IMR-90 (cell line): ENCODE measurements around the gene SRCIN1. TPM values are rescaled to one million over a fixed set of nuclear protein-coding genes. Genes with fewer than 3 reads are reported as not detected.

Experiments used
- ATAC-seq: fragments of 200-7000 bp; cut with Tn5 transposase; 2 replicates; pipeline ENCODE4 v1.9.1; 2020; ENCODE audit warnings: low read depth, mild to moderate bottlenecking, moderate library complexity
- BruUV-seq: library from RNA; stranded (reverse); fragments of 400-500 nt; replicated peaks from 2 replicates; lab custom pipeline; 2021; lab: Mats Ljungman, UMichigan
- CTCF ChIA-PET: fragments of 300-600 bp; formaldehyde crosslinking; extraction: SDS; loops from one replicate; lab custom pipeline; 2021; ENCODE audit warnings: antibody characterized with exemption; lab: Yijun Ruan, JAX
- POLR2A ChIA-PET: fragments of 300-600 bp; sonication (Branson Sonifier 250); formaldehyde crosslinking; loops from one replicate; lab custom pipeline; 2022; ENCODE audit warnings: antibody characterized with exemption; ENCODE audit not compliant: unreplicated experiment; lab: Charles Lee
- DNase-seq: peaks from one replicate; pipeline ENCODE4 v3.0.0; 2013
- H2AFZ ChIP-seq: replicated peaks from 2 replicates; pipeline ENCODE3; 2013; ENCODE audit warnings: low read length, mild to moderate bottlenecking; ENCODE audit not compliant: poor library complexity
- H2AK5ac ChIP-seq: 2 replicates; pipeline ENCODE4 v1.6.1; 2013; ENCODE audit warnings: low read depth, low read length, inconsistent platforms
- H2AK9ac ChIP-seq: replicated peaks from 2 replicates; pipeline ENCODE3; 2013; ENCODE audit warnings: mild to moderate bottlenecking, low read depth, low read length, moderate library complexity; ENCODE audit not compliant: poor library complexity
- H2BK120ac ChIP-seq: 2 replicates; pipeline ENCODE4 v1.6.1; 2013; ENCODE audit warnings: low read depth, low read length, inconsistent platforms
- H2BK15ac ChIP-seq: 3 replicates; pipeline ENCODE4 v1.6.1; 2013; ENCODE audit warnings: low read depth, low read length, inconsistent platforms
- H2BK20ac ChIP-seq: 2 replicates; pipeline ENCODE4 v1.6.1; 2013; ENCODE audit warnings: low read depth, mild to moderate bottlenecking, inconsistent platforms, low read length, moderate library complexity
- H2BK5ac ChIP-seq: 2 replicates; pipeline ENCODE4 v1.6.1; 2013; ENCODE audit warnings: mild to moderate bottlenecking, low read depth, low read length, inconsistent platforms; ENCODE audit not compliant: poor library complexity, severe bottlenecking
- H3K14ac ChIP-seq: replicated peaks from 2 replicates; pipeline ENCODE4 v1.6.1; 2013; ENCODE audit warnings: low read depth, low read length, inconsistent platforms
- H3K18ac ChIP-seq: 2 replicates; pipeline ENCODE4 v1.6.1; 2013; ENCODE audit warnings: low read depth, low read length, control low read depth
- H3K23ac ChIP-seq: 2 replicates; pipeline ENCODE4 v1.6.1; 2013; ENCODE audit warnings: low read depth, low read length, inconsistent platforms
- H3K27ac ChIP-seq: 2 replicates; pipeline ENCODE4 v1.5.1; 2013; ENCODE audit warnings: mild to moderate bottlenecking, control low read depth, low read length; ENCODE audit not compliant: insufficient read depth
- H3K27me3 ChIP-seq: 2 replicates; pipeline ENCODE4 v1.6.1; 2013; ENCODE audit warnings: low read length; ENCODE audit not compliant: control insufficient read depth, insufficient read depth
- H3K36me3 ChIP-seq: 2 replicates; pipeline ENCODE4 v1.6.1; 2013; ENCODE audit warnings: low read length, mixed read lengths; ENCODE audit not compliant: control insufficient read depth, insufficient read depth
- H3K4ac ChIP-seq: 2 replicates; pipeline ENCODE4 v1.6.1; 2013; ENCODE audit warnings: low read depth, low read length, inconsistent platforms
- H3K4me1 ChIP-seq: 2 replicates; pipeline ENCODE4 v1.6.1; 2013; ENCODE audit warnings: low read length, mixed read lengths; ENCODE audit not compliant: control insufficient read depth, insufficient read depth
- H3K4me2 ChIP-seq: 2 replicates; pipeline ENCODE4 v1.6.1; 2013; ENCODE audit warnings: low read depth, mild to moderate bottlenecking, control low read depth, low read length, moderate library complexity
- H3K4me3 ChIP-seq: 2 replicates; pipeline ENCODE4 v1.5.1; 2013; ENCODE audit warnings: low read depth, mild to moderate bottlenecking, control low read depth, low read length, moderate library complexity; ENCODE audit not compliant: insufficient read depth
- H3K56ac ChIP-seq: 2 replicates; pipeline ENCODE4 v1.6.1; 2013; ENCODE audit warnings: low read length, inconsistent platforms; ENCODE audit not compliant: insufficient read depth; ENCODE audit errors: extremely low read depth
- H3K79me1 ChIP-seq, 2 experiments: 2 replicates each; pipeline ENCODE4 v1.6.1; 2013; ENCODE audit warnings: low read length in 2 of 2, inconsistent platforms in 1 of 2, low read depth in 1 of 2
- H3K9ac ChIP-seq: 2 replicates; pipeline ENCODE4 v1.6.1; 2013; ENCODE audit warnings: low read depth, low read length, control low read depth
- H3K9me1 ChIP-seq: 2 replicates; pipeline ENCODE4 v1.6.1; 2013; ENCODE audit warnings: low read length, inconsistent platforms; ENCODE audit not compliant: insufficient read depth
- H3K9me3 ChIP-seq: 2 replicates; pipeline ENCODE4 v1.6.1; 2013; ENCODE audit warnings: low read length; ENCODE audit not compliant: control insufficient read depth, insufficient read depth
- H4K20me1 ChIP-seq: 2 replicates; pipeline ENCODE4 v1.6.1; 2013; ENCODE audit warnings: low read length, inconsistent platforms; ENCODE audit not compliant: insufficient read depth
- H4K5ac ChIP-seq: 2 replicates; pipeline ENCODE4 v1.6.1; 2013; ENCODE audit warnings: mild to moderate bottlenecking, low read depth, low read length, control low read depth
- H4K8ac ChIP-seq, 2 experiments: 2 replicates each; pipeline ENCODE4 v1.6.1; 2013; ENCODE audit warnings: low read depth in 2 of 2, low read length in 2 of 2, control low read depth in 1 of 2, inconsistent platforms in 1 of 2
- H4K91ac ChIP-seq: 2 replicates; pipeline ENCODE4 v1.6.1; 2013; ENCODE audit warnings: low read depth, low read length, inconsistent platforms; ENCODE audit not compliant: insufficient read depth
- BHLHE40 ChIP-seq: fragments of 150-350 bp; IDR thresholded peaks from 2 replicates; pipeline ENCODE4 v1.6.1; 2016; ENCODE audit warnings: mild to moderate bottlenecking, low read depth, low read length
- CEBPB ChIP-seq: IDR thresholded peaks from 2 replicates; pipeline ENCODE4 v1.6.1; 2012; ENCODE audit warnings: low read depth, low read length, improper control_type of control experiment
- CHD1 ChIP-seq: IDR thresholded peaks from 2 replicates; pipeline ENCODE4 v1.6.1; 2012; ENCODE audit warnings: low read depth, low read length, improper control_type of control experiment
- FOS ChIP-seq: fragments of 150-350 bp; IDR thresholded peaks from 2 replicates; pipeline ENCODE4 v1.6.1; 2016; ENCODE audit warnings: low read depth, low read length
- MAFK ChIP-seq: IDR thresholded peaks from 2 replicates; pipeline ENCODE4 v1.6.1; 2012; ENCODE audit warnings: low read depth, low read length, improper control_type of control experiment
- MAZ ChIP-seq: IDR thresholded peaks from 2 replicates; pipeline ENCODE4 v1.6.1; 2012; ENCODE audit warnings: low read depth, mild to moderate bottlenecking, low read length, improper control_type of control experiment, moderate library complexity, borderline replicate concordance
- MXI1 ChIP-seq: IDR thresholded peaks from 2 replicates; pipeline ENCODE4 v1.6.1; 2012; ENCODE audit warnings: low read depth, mild to moderate bottlenecking, low read length, moderate library complexity, borderline replicate concordance
- NFE2L2 ChIP-seq: fragments of 150-350 bp; IDR thresholded peaks from 2 replicates; pipeline ENCODE4 v1.6.1; 2016; ENCODE audit warnings: low read depth, mild to moderate bottlenecking, low read length
- POLR2A ChIP-seq: IDR thresholded peaks from 2 replicates; pipeline ENCODE4 v1.6.1; 2012; ENCODE audit warnings: mild to moderate bottlenecking, low read depth, low read length
- RAD21 ChIP-seq: IDR thresholded peaks from 2 replicates; pipeline ENCODE4 v1.6.1; 2012; ENCODE audit warnings: low read length, improper control_type of control experiment
- RCOR1 ChIP-seq: IDR thresholded peaks from 2 replicates; pipeline ENCODE4 v1.6.1; 2012; ENCODE audit warnings: mild to moderate bottlenecking, low read length, improper control_type of control experiment; ENCODE audit not compliant: insufficient replicate concordance
- RFX5 ChIP-seq: IDR thresholded peaks from 2 replicates; pipeline ENCODE4 v1.8.0; 2012; ENCODE audit warnings: low read depth, mild to moderate bottlenecking, low read length, moderate library complexity
- SMC3 ChIP-seq: fragments of 150-350 bp; IDR thresholded peaks from 2 replicates; pipeline ENCODE4 v1.6.1; 2016; ENCODE audit warnings: low read depth, mild to moderate bottlenecking, antibody characterized with exemption, low read length, moderate library complexity
- WGBS, 2 experiments: methylation state at CpG; one replicate each; pipeline versions ENCODE4 v1.1.5 to v1.1.7; 2013; ENCODE audit warnings: missing lambda C conversion rate in 2 of 2; ENCODE audit not compliant: insufficient read length in 1 of 2; ENCODE audit errors: extremely low coverage in 2 of 2; 5-methylcytosine and 5-hydroxymethylcytosine counted together
- dilution Hi-C: fragments of 300-500 bp; cut with HindIII; formaldehyde crosslinking; loops from one replicate; pipeline ENCODE4 v1.14.3; 2018; ENCODE audit warnings: low sequenced_read_pairs; ENCODE audit not compliant: unreplicated experiment
- in situ Hi-C: fragments of 300-500 bp; cut with MboI; formaldehyde crosslinking; loops from 3 replicates; pipeline ENCODE4 v1.14.3; 2019; ENCODE audit warnings: low sequenced_read_pairs, inconsistent platforms, mixed read lengths
- intact Hi-C: fragments of 100-400 bp; cut with micrococcal nuclease; formaldehyde crosslinking; loops from 2 replicates; pipeline ENCODE4 v1.10.0; 2022
- polyA plus RNA-seq, 3 experiments: library from polyadenylated mRNA; depleted of rRNA; stranded (reverse); fragments of >200 nt; gene quantifications; 2 replicates each; pipeline ENCODE4 v1.2.3, GENCODE V29; 2012; ENCODE audit warnings: low replicate concordance in 1 of 3
- total RNA-seq: library from RNA; depleted of rRNA; stranded (reverse); fragments of >200 nt; gene quantifications from 2 replicates; pipeline ENCODE4 v1.2.3, GENCODE V29; 2012
- TF ChIP-seq, protein P1 (sequence below): fragments of 150-350 bp; IDR thresholded peaks from 2 replicates; pipeline ENCODE4 v1.6.1; 2017; ENCODE audit warnings: mild to moderate bottlenecking, antibody characterized with exemption, low read length, low read depth
- TF ChIP-seq, protein P2 (sequence below): conservative IDR thresholded peaks from 2 replicates; pipeline ENCODE4 v1.5.1; 2012; ENCODE audit warnings: mild to moderate bottlenecking, low read depth, low read length, improper control_type of control experiment
- TF ChIP-seq, protein P3 (sequence below): fragments of 150-350 bp; IDR thresholded peaks from 2 replicates; pipeline ENCODE4 v1.6.1; 2016; ENCODE audit warnings: low read depth, mild to moderate bottlenecking, low read length, moderate library complexity, borderline replicate concordance

Gene SRCIN1
- total and polyA plus RNA-seq, 2 of the 4 experiments (the other 2 are of a cell fraction), result not detected

DNA sequence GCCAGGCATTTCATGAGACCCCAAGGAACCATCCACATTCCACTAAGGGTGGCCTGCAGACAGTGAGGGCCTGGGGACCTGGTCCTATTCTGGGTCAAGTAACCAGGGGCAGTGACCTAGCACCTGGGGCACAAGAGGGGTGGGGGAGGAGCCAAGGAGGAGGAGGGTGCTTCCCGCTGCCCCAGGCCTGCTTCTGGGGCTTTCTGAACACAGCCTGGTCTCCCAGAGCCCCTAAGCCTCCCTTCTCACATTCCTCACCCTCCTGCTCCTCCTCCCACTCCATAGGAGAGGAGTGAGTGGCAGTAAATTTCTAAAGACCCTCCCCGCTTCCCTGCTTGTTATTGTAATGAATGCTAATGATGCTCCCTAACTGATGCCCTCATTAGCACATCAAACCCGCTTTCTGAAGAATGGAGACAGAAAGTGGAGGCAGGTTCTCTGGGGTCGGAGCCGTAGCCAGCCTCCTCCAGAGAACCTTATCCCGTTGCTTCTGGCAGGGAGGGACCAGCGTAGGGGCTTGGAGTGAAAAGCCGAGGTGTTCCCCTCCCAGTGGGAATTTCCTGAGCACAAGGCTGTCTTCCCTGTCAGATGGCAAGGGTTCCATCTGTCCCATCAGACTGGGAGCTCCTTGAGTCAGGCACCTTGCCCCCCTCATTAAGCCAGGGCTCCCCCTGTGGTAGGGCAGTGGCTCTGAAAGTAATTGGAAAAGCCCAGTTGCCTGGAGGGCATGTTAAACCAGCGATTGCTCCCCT is 3.7 kb upstream of the SRCIN1 start:
- no peak overlapping the region for H2BK20ac ChIP-seq
- peaks cover 10% of the 10 kb centered on the region for H3K9me3 ChIP-seq
- no peaks in the 10 kb centered on the region for H3K79me1 ChIP-seq
- H3K18ac ChIP-seq, result no peak overlapping the region
- DNase-seq (no peak), ATAC-seq (no peak)
- H2BK120ac ChIP-seq, result no peak overlapping the region
- ChIA-PET CTCF (no interaction called here), POLR2A (no interaction called here)
- H3K4me3 ChIP-seq, result no peak overlapping the region
- H3K36me3 ChIP-seq, result no peaks in the 10 kb centered on the region
- no TSS peak for BruUV-seq
- H3K27me3 ChIP-seq, result peaks cover 74% of the 10 kb centered on the region
- H3K4me1 ChIP-seq, result no peaks in the 10 kb centered on the region; the same call in 1 of the 2 replicates
- no peak overlapping the region for H3K4me2 ChIP-seq
- no peak overlapping the region for H3K9ac ChIP-seq
- no peak for TF ChIP-seq BHLHE40
- TF ChIP-seq CEBPB, result no peak
- TF ChIP-seq, protein P1, sequence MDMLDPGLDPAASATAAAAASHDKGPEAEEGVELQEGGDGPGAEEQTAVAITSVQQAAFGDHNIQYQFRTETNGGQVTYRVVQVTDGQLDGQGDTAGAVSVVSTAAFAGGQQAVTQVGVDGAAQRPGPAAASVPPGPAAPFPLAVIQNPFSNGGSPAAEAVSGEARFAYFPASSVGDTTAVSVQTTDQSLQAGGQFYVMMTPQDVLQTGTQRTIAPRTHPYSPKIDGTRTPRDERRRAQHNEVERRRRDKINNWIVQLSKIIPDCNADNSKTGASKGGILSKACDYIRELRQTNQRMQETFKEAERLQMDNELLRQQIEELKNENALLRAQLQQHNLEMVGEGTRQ, result no peak
- no peak for TF ChIP-seq MXI1
- TF ChIP-seq RFX5, result no peak
- no peak for TF ChIP-seq SMC3
- no peak for TF ChIP-seq CHD1
- no peak for TF ChIP-seq RAD21
- TF ChIP-seq FOS, result no peak
- no peak for TF ChIP-seq MAZ
- TF ChIP-seq, protein P2, sequence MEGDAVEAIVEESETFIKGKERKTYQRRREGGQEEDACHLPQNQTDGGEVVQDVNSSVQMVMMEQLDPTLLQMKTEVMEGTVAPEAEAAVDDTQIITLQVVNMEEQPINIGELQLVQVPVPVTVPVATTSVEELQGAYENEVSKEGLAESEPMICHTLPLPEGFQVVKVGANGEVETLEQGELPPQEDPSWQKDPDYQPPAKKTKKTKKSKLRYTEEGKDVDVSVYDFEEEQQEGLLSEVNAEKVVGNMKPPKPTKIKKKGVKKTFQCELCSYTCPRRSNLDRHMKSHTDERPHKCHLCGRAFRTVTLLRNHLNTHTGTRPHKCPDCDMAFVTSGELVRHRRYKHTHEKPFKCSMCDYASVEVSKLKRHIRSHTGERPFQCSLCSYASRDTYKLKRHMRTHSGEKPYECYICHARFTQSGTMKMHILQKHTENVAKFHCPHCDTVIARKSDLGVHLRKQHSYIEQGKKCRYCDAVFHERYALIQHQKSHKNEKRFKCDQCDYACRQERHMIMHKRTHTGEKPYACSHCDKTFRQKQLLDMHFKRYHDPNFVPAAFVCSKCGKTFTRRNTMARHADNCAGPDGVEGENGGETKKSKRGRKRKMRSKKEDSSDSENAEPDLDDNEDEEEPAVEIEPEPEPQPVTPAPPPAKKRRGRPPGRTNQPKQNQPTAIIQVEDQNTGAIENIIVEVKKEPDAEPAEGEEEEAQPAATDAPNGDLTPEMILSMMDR, result no peak
- TF ChIP-seq, protein P3, sequence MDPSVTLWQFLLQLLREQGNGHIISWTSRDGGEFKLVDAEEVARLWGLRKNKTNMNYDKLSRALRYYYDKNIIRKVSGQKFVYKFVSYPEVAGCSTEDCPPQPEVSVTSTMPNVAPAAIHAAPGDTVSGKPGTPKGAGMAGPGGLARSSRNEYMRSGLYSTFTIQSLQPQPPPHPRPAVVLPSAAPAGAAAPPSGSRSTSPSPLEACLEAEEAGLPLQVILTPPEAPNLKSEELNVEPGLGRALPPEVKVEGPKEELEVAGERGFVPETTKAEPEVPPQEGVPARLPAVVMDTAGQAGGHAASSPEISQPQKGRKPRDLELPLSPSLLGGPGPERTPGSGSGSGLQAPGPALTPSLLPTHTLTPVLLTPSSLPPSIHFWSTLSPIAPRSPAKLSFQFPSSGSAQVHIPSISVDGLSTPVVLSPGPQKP, result no peak
- TF ChIP-seq NFE2L2, result no peak
- TF ChIP-seq MAFK, result no peak
- no peak for TF ChIP-seq RCOR1
- TF ChIP-seq POLR2A, result no peak
- no peak overlapping the region for H4K8ac ChIP-seq
- H2BK5ac ChIP-seq, result no peak overlapping the region
- H3K4ac ChIP-seq, result no peak overlapping the region
- dilution Hi-C loops, result no loop called here
- H4K5ac ChIP-seq, result no peak overlapping the region
- no peak overlapping the region for H2BK15ac ChIP-seq
- H3K9me1 ChIP-seq, result no peaks in the 10 kb centered on the region
- H2AFZ ChIP-seq, result no peak overlapping the region
- no peak overlapping the region for H3K27ac ChIP-seq
- H3K56ac ChIP-seq, result no peak overlapping the region
- H4K20me1 ChIP-seq, result no peaks in the 10 kb centered on the region
- H3K23ac ChIP-seq, result no peak overlapping the region
- no peak overlapping the region for H4K91ac ChIP-seq
- 7% methylated on average over 3 of the region's 9 CpGs; no CpG with 5 or more reads in 1 of the 2 experiments for WGBS, 2 experiments
- in situ Hi-C loops, result no loop called here
- intact Hi-C loops, result no loop called here
- no peak overlapping the region for H3K14ac ChIP-seq
- H2AK5ac ChIP-seq, result no peak overlapping the region
- H2AK9ac ChIP-seq, result no peak overlapping the region
